Stimulated activated memory B cell treated with anti-CD40 and anti-IgM and Interleukin-4, amounts not matched to agents 10 μg/mL and 1 μg/mL and 100 μg/mL, for 72 hours (primary cell): ENCODE data around the gene MAGEA8.
A peak's percentile ranks its signal among the peaks of the same experiment; 100 is the strongest.
"Not testable (repeated sequence)": the region's sequence is repeated elsewhere in the genome, so short reads cannot be mapped to it uniquely, and the experiment has no call there.

Source experiments
- ATAC-seq: fragments of 150-1000 bp; cut with Tn5 transposase; 2 replicates; pipeline ENCODE4 v1.10.0; 2021
- H3K27ac Mint-ChIP-seq: one replicate; pipeline ENCODE4 v1.8.0; 2022; ENCODE audit warnings: mild to moderate bottlenecking, mixed read lengths
- H3K27me3 Mint-ChIP-seq: one replicate; pipeline ENCODE4 v1.8.0; 2022; ENCODE audit warnings: mixed read lengths
- H3K36me3 Mint-ChIP-seq: one replicate; pipeline ENCODE4 v1.8.0; 2022; ENCODE audit warnings: mixed read lengths
- H3K4me1 Mint-ChIP-seq: one replicate; pipeline ENCODE4 v1.8.0; 2022; ENCODE audit warnings: mixed read lengths
- H3K4me3 Mint-ChIP-seq: one replicate; pipeline ENCODE4 v1.8.0; 2022; ENCODE audit warnings: mild to moderate bottlenecking, moderate library complexity, mixed read lengths
- H3K9me3 Mint-ChIP-seq: one replicate; pipeline ENCODE4 v1.8.0; 2022; ENCODE audit warnings: mixed read lengths

The MAGEA8 gene

DNA sequence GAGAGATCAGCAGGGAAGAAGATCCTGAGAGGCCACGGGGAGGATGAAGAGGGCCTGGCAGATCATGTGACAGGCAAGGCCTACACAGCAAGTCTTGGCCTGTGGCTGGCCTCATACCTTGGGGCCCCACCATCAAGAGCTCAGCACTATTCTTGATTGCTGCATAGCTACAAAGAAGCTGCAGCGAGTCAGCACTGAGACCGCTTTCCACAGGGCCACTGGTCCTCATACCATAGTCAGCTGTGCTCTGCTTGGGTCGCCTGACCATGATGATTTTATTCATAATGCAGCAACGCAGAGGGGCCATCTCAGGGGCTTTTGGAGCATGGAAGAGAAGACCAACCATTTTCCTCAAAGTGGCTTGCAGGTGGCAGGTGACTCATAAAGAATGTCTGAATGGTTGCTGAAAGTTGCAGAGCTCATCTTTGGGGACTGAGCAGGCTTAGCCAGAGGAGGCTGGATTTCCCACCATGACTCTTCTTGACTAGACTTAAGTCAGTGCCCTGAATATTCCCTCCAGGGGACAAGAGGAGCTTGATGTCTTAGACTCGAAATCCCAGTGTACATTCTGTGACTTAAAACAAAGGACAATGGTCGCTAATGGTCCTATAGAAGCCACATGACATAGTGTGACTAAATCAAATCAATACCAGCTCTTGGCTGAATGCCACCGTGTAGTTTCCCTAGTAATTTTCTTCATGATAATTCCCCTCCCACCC, 46.4 kb downstream of the MAGEA8 start:
- not testable (repeated sequence) for H3K27ac Mint-ChIP-seq, H3K9me3 Mint-ChIP-seq, H3K4me1 Mint-ChIP-seq, H3K36me3 Mint-ChIP-seq, H3K4me3 Mint-ChIP-seq, H3K27me3 Mint-ChIP-seq
- ATAC-seq = peak; percentile 73

- ATAC-seq = peak; percentile 76
- H3K4me1 Mint-ChIP-seq, H3K36me3 Mint-ChIP-seq, H3K9me3 Mint-ChIP-seq, H3K27me3 Mint-ChIP-seq, H3K4me3 Mint-ChIP-seq, H3K27ac Mint-ChIP-seq: not testable (repeated sequence)
Measured at GRCh38 chrX:149927964-149928258, 46.9 kb downstream of the MAGEA8 start.

DNA sequence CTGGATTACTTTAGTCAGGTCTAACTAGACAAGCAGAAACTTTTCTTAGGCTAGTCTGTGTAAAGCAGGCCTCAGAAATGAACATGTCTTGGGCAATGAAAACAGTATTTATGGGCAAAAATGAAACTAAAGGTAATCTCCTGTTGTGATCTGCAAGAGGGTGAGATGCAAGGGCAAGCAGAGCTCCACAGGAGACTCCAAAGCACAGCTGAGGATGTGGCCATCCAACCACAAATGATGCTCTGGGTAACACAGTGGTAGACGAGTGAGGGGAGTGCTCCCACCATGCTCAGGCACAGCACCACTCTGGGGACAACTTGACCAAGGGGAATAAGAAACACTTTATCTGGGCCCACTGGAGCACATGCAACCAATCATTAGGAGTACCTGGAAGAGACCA, 47.7 kb downstream of the MAGEA8 start:
- not testable (repeated sequence) for H3K27ac Mint-ChIP-seq, ATAC-seq, H3K4me1 Mint-ChIP-seq, H3K36me3 Mint-ChIP-seq, H3K4me3 Mint-ChIP-seq, H3K9me3 Mint-ChIP-seq, H3K27me3 Mint-ChIP-seq

DNA sequence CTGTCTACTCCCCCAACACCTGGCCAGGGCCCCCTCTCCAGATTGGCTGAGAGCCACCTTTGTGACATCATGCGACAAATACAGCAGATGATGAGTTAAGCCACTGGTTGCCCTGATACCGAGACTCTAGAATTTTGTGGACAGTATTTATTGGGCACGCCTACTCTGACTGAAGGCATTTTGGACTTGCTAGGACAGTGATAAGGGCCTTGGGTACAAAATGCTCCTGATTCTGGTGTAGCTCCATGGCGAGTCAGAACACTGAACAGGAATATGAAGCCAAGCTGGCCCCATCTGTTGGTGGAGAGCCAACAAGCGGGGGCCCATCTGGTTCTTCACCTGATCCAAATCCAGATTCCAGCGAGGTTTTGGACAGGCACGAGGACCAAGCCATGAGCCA, 48.4 kb downstream of the MAGEA8 start, which contains the start of gene HSFX4:
HSFX4 (plus strand) TSS at position 174 of the 400 bp plus-strand sequence; CDS start at position 246, 72 bp downstream.
- not testable (repeated sequence) for H3K4me3 Mint-ChIP-seq, ATAC-seq, H3K27ac Mint-ChIP-seq, H3K4me1 Mint-ChIP-seq, H3K36me3 Mint-ChIP-seq, H3K27me3 Mint-ChIP-seq, H3K9me3 Mint-ChIP-seq

GRCh38 chrX:149931355-149931754, 50.4 kb downstream of the MAGEA8 start:
- H3K27ac Mint-ChIP-seq, H3K4me3 Mint-ChIP-seq, H3K9me3 Mint-ChIP-seq, ATAC-seq, H3K27me3 Mint-ChIP-seq, H3K4me1 Mint-ChIP-seq: not testable (repeated sequence)
- H3K36me3 Mint-ChIP-seq = peaks cover 10% of the 10 kb centered on the region

DNA sequence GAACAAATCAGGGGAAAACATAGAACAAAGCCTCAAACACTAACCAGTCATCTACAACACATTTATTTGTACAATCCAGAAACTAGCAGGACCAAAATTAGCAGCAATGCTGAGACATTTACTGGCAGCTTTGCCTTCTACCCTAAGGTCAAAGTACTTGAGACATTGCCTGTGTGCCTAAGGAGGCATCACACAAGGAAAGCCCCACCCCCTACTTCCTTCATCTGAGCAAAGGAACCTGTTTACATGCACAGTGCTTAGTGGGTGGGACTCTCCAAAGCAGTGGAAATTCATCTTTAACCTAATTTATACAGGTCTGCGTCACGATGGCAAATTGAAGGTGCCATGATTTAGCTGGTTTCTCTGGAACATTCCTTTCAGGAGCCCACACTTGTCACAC, 51.2 kb downstream of the MAGEA8 start:
- not testable (repeated sequence) for ATAC-seq, H3K9me3 Mint-ChIP-seq, H3K27ac Mint-ChIP-seq, H3K4me1 Mint-ChIP-seq, H3K27me3 Mint-ChIP-seq, H3K4me3 Mint-ChIP-seq
- H3K36me3 Mint-ChIP-seq = peaks cover 10% of the 10 kb centered on the region

- not testable (repeated sequence) for ATAC-seq, H3K4me3 Mint-ChIP-seq, H3K27me3 Mint-ChIP-seq, H3K9me3 Mint-ChIP-seq, H3K27ac Mint-ChIP-seq, H3K4me1 Mint-ChIP-seq
- peaks cover 10% of the 10 kb centered on the region for H3K36me3 Mint-ChIP-seq
Measured at GRCh38 chrX:149932970-149933369, 52.0 kb downstream of the MAGEA8 start.

DNA sequence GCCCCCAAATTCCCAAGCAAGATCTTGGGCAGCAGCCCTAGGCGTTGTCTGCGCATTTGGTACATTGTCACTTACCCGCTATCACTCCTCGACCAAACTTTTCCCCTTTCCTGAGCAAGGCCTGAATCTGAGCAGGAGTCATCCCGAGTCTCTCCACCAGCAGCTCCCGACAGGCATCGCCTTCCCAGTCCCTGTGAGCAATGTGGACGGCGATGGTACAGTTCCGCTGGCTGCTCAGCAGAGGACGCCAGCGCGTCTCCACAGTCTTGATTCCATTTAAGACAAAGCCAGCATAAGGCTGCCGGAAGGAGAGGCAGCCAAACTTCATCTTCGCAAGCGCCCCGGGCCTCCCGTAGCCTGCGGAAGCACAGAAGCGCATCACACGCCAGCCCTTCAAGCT, 52.6 kb downstream of the MAGEA8 start:
- H3K27me3 Mint-ChIP-seq, H3K27ac Mint-ChIP-seq, H3K4me1 Mint-ChIP-seq, ATAC-seq, H3K4me3 Mint-ChIP-seq, H3K9me3 Mint-ChIP-seq: not testable (repeated sequence)
- H3K36me3 Mint-ChIP-seq = peaks cover 10% of the 10 kb centered on the region
